Esophagus squamous epithelium (tissue), 4 donors: Measurements from ENCODE around the gene CAMTA1.

Experiments
- CTCF ChIP-seq, 6 experiments: fragments of 450-650 bp in 4 of 6; fragments of 200-600 bp in 2 of 6; sonication (generic) in 2 of 6; IDR thresholded peaks; one replicate each; pipeline ENCODE4 v1.5.1; 2016 to 2019; ENCODE audit warnings: antibody characterized with exemption in 6 of 6, mild to moderate bottlenecking in 4 of 6, moderate library complexity in 4 of 6
- POLR2A ChIP-seq, 4 donors: fragments of 450-650 bp; IDR thresholded peaks; one replicate each; pipeline ENCODE4 v1.6.1; 2017; ENCODE audit warnings: antibody characterized with exemption in 4 of 4, mild to moderate bottlenecking in 4 of 4, moderate library complexity in 3 of 4

GRCh38 chr1:6873298-6874015 is 88.2 kb downstream of the CAMTA1 start:
- TF ChIP-seq CTCF (IDR thresholded peaks at IDR 0.05) (no peak), POLR2A (IDR thresholded peaks at IDR 0.05) (no peak)
